ENCODE measurements around the gene SLC13A5. TPM values are rescaled to one million over a fixed set of nuclear protein-coding genes. Genes with fewer than 3 reads are reported as not detected.
"Not testable (repeated sequence)": the region's sequence is repeated elsewhere in the genome, so short reads cannot be mapped to it uniquely, and the experiment has no call there.

Gene SLC13A5
- 0.56 TPM for polyA plus RNA-seq (2013, experiment 1 of 2; ENCODE audit: insufficient read length)
- 0.19 TPM for polyA plus RNA-seq (2013, experiment 2 of 2; ENCODE audit: insufficient read length)

- DNase-seq, result peak; percentile 48
Measured at GRCh38 chr17:6713130-6713917, at the start of gene SLC13A5. SLC13A5 (minus strand) TSS chr17:6713369; CDS start chr17:6713333, 36 bp downstream.

- no peak for DNase-seq
Measured at GRCh38 chr17:6761779-6762178, 48.6 kb upstream of the SLC13A5 start.

GRCh38 chr17:6757747-6758146 lies 44.6 kb upstream of the SLC13A5 start:
- DNase-seq, result no peak

GRCh38 chr17:6756425-6757031 lies 43.4 kb upstream of the SLC13A5 start:
- no peak for DNase-seq

GRCh38 chr17:6755731-6756184 lies 42.6 kb upstream of the SLC13A5 start, which contains the start of gene XAF1:
XAF1 (plus strand) TSS chr17:6756046; CDS start chr17:6756079, 33 bp downstream.
- DNase-seq, result peak; percentile 58

- DNase-seq, result peak; percentile 37
Measured at GRCh38 chr17:6755281-6755680, 42.1 kb upstream of the SLC13A5 start.

- peak; percentile 45 for DNase-seq
Measured at GRCh38 chr17:6753546-6753945, 40.4 kb upstream of the SLC13A5 start.

- peak; percentile 97 for DNase-seq
Measured at GRCh38 chr17:6753006-6753445, 39.9 kb upstream of the SLC13A5 start.

- DNase-seq, result peak; percentile 100
Measured at GRCh38 chr17:6752068-6752909, 39.1 kb upstream of the SLC13A5 start.

GRCh38 chr17:6749519-6749918 lies 36.4 kb upstream of the SLC13A5 start:
- DNase-seq, result peak; percentile 31

- no peak for DNase-seq
Measured at GRCh38 chr17:6748617-6749016, 35.4 kb upstream of the SLC13A5 start.

GRCh38 chr17:6746665-6747064 lies 33.5 kb upstream of the SLC13A5 start:
- not testable (repeated sequence) for DNase-seq

GRCh38 chr17:6729531-6729930 lies 16.4 kb upstream of the SLC13A5 start:
- DNase-seq, result no peak

GRCh38 chr17:6724009-6724408 lies 10.8 kb upstream of the SLC13A5 start:
- no peak for DNase-seq

- DNase-seq, result no peak
Measured at GRCh38 chr17:6721744-6722143, 8.6 kb upstream of the SLC13A5 start.

GRCh38 chr17:6716736-6717135 lies 3.6 kb upstream of the SLC13A5 start:
- no peak for DNase-seq

- no peak for DNase-seq
Measured at GRCh38 chr17:6714315-6714874, 1.2 kb upstream of the SLC13A5 start.

- no peak for DNase-seq
Measured at GRCh38 chr17:6713918-6714271, 726 bp upstream of the SLC13A5 start.

- DNase-seq, result no peak
Measured at GRCh38 chr17:6712854-6713129, 377 bp downstream of the SLC13A5 start.

- peak; percentile 23 for DNase-seq
Measured at GRCh38 chr17:6712058-6712853, 913 bp downstream of the SLC13A5 start.

GRCh38 chr17:6711681-6712057 lies 1.5 kb downstream of the SLC13A5 start:
- DNase-seq, result no peak

Data from fibroblast of skin of back (primary cell).